IMR-90 (cell line): ENCODE results near the gene SYCP3. TPM values are rescaled to one million over a fixed set of nuclear protein-coding genes. Genes with fewer than 3 reads are reported as not detected.

Experiments used
- ATAC-seq: fragments of 200-7000 bp; cut with Tn5 transposase; 2 replicates; pipeline ENCODE4 v1.9.1; 2020; ENCODE audit warnings: low read depth, mild to moderate bottlenecking, moderate library complexity
- BruUV-seq: library from RNA; stranded (reverse); fragments of 400-500 nt; replicated peaks from 2 replicates; lab custom pipeline; 2021; lab: Mats Ljungman, UMichigan
- CTCF ChIA-PET: fragments of 300-600 bp; formaldehyde crosslinking; extraction: SDS; loops from one replicate; lab custom pipeline; 2021; ENCODE audit warnings: antibody characterized with exemption; lab: Yijun Ruan, JAX
- POLR2A ChIA-PET: fragments of 300-600 bp; sonication (Branson Sonifier 250); formaldehyde crosslinking; loops from one replicate; lab custom pipeline; 2022; ENCODE audit warnings: antibody characterized with exemption; ENCODE audit not compliant: unreplicated experiment; lab: Charles Lee
- DNase-seq: peaks from one replicate; pipeline ENCODE4 v3.0.0; 2013
- H2AFZ ChIP-seq: replicated peaks from 2 replicates; pipeline ENCODE3; 2013; ENCODE audit warnings: low read length, mild to moderate bottlenecking; ENCODE audit not compliant: poor library complexity
- H2AK5ac ChIP-seq: 2 replicates; pipeline ENCODE4 v1.6.1; 2013; ENCODE audit warnings: low read depth, low read length, inconsistent platforms
- H2AK9ac ChIP-seq: replicated peaks from 2 replicates; pipeline ENCODE3; 2013; ENCODE audit warnings: mild to moderate bottlenecking, low read depth, low read length, moderate library complexity; ENCODE audit not compliant: poor library complexity
- H2BK120ac ChIP-seq: 2 replicates; pipeline ENCODE4 v1.6.1; 2013; ENCODE audit warnings: low read depth, low read length, inconsistent platforms
- H2BK15ac ChIP-seq: 3 replicates; pipeline ENCODE4 v1.6.1; 2013; ENCODE audit warnings: low read depth, low read length, inconsistent platforms
- H2BK20ac ChIP-seq: 2 replicates; pipeline ENCODE4 v1.6.1; 2013; ENCODE audit warnings: low read depth, mild to moderate bottlenecking, inconsistent platforms, low read length, moderate library complexity
- H2BK5ac ChIP-seq: 2 replicates; pipeline ENCODE4 v1.6.1; 2013; ENCODE audit warnings: mild to moderate bottlenecking, low read depth, low read length, inconsistent platforms; ENCODE audit not compliant: poor library complexity, severe bottlenecking
- H3K14ac ChIP-seq: replicated peaks from 2 replicates; pipeline ENCODE4 v1.6.1; 2013; ENCODE audit warnings: low read depth, low read length, inconsistent platforms
- H3K18ac ChIP-seq: 2 replicates; pipeline ENCODE4 v1.6.1; 2013; ENCODE audit warnings: low read depth, low read length, control low read depth
- H3K23ac ChIP-seq: 2 replicates; pipeline ENCODE4 v1.6.1; 2013; ENCODE audit warnings: low read depth, low read length, inconsistent platforms
- H3K27ac ChIP-seq: 2 replicates; pipeline ENCODE4 v1.5.1; 2013; ENCODE audit warnings: mild to moderate bottlenecking, control low read depth, low read length; ENCODE audit not compliant: insufficient read depth
- H3K27me3 ChIP-seq: 2 replicates; pipeline ENCODE4 v1.6.1; 2013; ENCODE audit warnings: low read length; ENCODE audit not compliant: control insufficient read depth, insufficient read depth
- H3K36me3 ChIP-seq: 2 replicates; pipeline ENCODE4 v1.6.1; 2013; ENCODE audit warnings: low read length, mixed read lengths; ENCODE audit not compliant: control insufficient read depth, insufficient read depth
- H3K4ac ChIP-seq: 2 replicates; pipeline ENCODE4 v1.6.1; 2013; ENCODE audit warnings: low read depth, low read length, inconsistent platforms
- H3K4me1 ChIP-seq: 2 replicates; pipeline ENCODE4 v1.6.1; 2013; ENCODE audit warnings: low read length, mixed read lengths; ENCODE audit not compliant: control insufficient read depth, insufficient read depth
- H3K4me2 ChIP-seq: 2 replicates; pipeline ENCODE4 v1.6.1; 2013; ENCODE audit warnings: low read depth, mild to moderate bottlenecking, control low read depth, low read length, moderate library complexity
- H3K4me3 ChIP-seq: 2 replicates; pipeline ENCODE4 v1.5.1; 2013; ENCODE audit warnings: low read depth, mild to moderate bottlenecking, control low read depth, low read length, moderate library complexity; ENCODE audit not compliant: insufficient read depth
- H3K56ac ChIP-seq: 2 replicates; pipeline ENCODE4 v1.6.1; 2013; ENCODE audit warnings: low read length, inconsistent platforms; ENCODE audit not compliant: insufficient read depth; ENCODE audit errors: extremely low read depth
- H3K79me1 ChIP-seq, 2 experiments: 2 replicates each; pipeline ENCODE4 v1.6.1; 2013; ENCODE audit warnings: low read length in 2 of 2, inconsistent platforms in 1 of 2, low read depth in 1 of 2
- H3K9ac ChIP-seq: 2 replicates; pipeline ENCODE4 v1.6.1; 2013; ENCODE audit warnings: low read depth, low read length, control low read depth
- H3K9me1 ChIP-seq: 2 replicates; pipeline ENCODE4 v1.6.1; 2013; ENCODE audit warnings: low read length, inconsistent platforms; ENCODE audit not compliant: insufficient read depth
- H3K9me3 ChIP-seq: 2 replicates; pipeline ENCODE4 v1.6.1; 2013; ENCODE audit warnings: low read length; ENCODE audit not compliant: control insufficient read depth, insufficient read depth
- H4K20me1 ChIP-seq: 2 replicates; pipeline ENCODE4 v1.6.1; 2013; ENCODE audit warnings: low read length, inconsistent platforms; ENCODE audit not compliant: insufficient read depth
- H4K5ac ChIP-seq: 2 replicates; pipeline ENCODE4 v1.6.1; 2013; ENCODE audit warnings: mild to moderate bottlenecking, low read depth, low read length, control low read depth
- H4K8ac ChIP-seq, 2 experiments: 2 replicates each; pipeline ENCODE4 v1.6.1; 2013; ENCODE audit warnings: low read depth in 2 of 2, low read length in 2 of 2, control low read depth in 1 of 2, inconsistent platforms in 1 of 2
- H4K91ac ChIP-seq: 2 replicates; pipeline ENCODE4 v1.6.1; 2013; ENCODE audit warnings: low read depth, low read length, inconsistent platforms; ENCODE audit not compliant: insufficient read depth
- MXI1 ChIP-seq: IDR thresholded peaks from 2 replicates; pipeline ENCODE4 v1.6.1; 2012; ENCODE audit warnings: low read depth, mild to moderate bottlenecking, low read length, moderate library complexity, borderline replicate concordance
- POLR2A ChIP-seq: IDR thresholded peaks from 2 replicates; pipeline ENCODE4 v1.6.1; 2012; ENCODE audit warnings: mild to moderate bottlenecking, low read depth, low read length
- WGBS, 2 experiments: methylation state at CpG; one replicate each; pipeline versions ENCODE4 v1.1.5 to v1.1.7; 2013; ENCODE audit warnings: missing lambda C conversion rate in 2 of 2; ENCODE audit not compliant: insufficient read length in 1 of 2; ENCODE audit errors: extremely low coverage in 2 of 2; 5-methylcytosine and 5-hydroxymethylcytosine counted together
- dilution Hi-C: fragments of 300-500 bp; cut with HindIII; formaldehyde crosslinking; loops from one replicate; pipeline ENCODE4 v1.14.3; 2018; ENCODE audit warnings: low sequenced_read_pairs; ENCODE audit not compliant: unreplicated experiment
- in situ Hi-C: fragments of 300-500 bp; cut with MboI; formaldehyde crosslinking; loops from 3 replicates; pipeline ENCODE4 v1.14.3; 2019; ENCODE audit warnings: low sequenced_read_pairs, inconsistent platforms, mixed read lengths
- intact Hi-C: fragments of 100-400 bp; cut with micrococcal nuclease; formaldehyde crosslinking; loops from 2 replicates; pipeline ENCODE4 v1.10.0; 2022
- polyA plus RNA-seq, 3 experiments: library from polyadenylated mRNA; depleted of rRNA; stranded (reverse); fragments of >200 nt; gene quantifications; 2 replicates each; pipeline ENCODE4 v1.2.3, GENCODE V29; 2012; ENCODE audit warnings: low replicate concordance in 1 of 3
- total RNA-seq: library from RNA; depleted of rRNA; stranded (reverse); fragments of >200 nt; gene quantifications from 2 replicates; pipeline ENCODE4 v1.2.3, GENCODE V29; 2012

SYCP3 gene
- total and polyA plus RNA-seq, 2 of the 4 experiments (the other 2 are of a cell fraction), result 0.07 TPM; not detected in 1

- POLR2A ChIA-PET, result no interaction called here
- H3K4me1 ChIP-seq, result no peaks in the 10 kb centered on the region
- DNase-seq (no peak), ATAC-seq (no peak)
- H4K91ac ChIP-seq, result no peak overlapping the region
- no peak overlapping the region for H2BK15ac ChIP-seq
- no peaks in the 10 kb centered on the region; the same call in 1 of the 2 replicates for H3K9me1 ChIP-seq
- H3K9me3 ChIP-seq, result no peaks in the 10 kb centered on the region
- no peak overlapping the region for H2AK5ac ChIP-seq
- H3K27ac ChIP-seq, result no peak overlapping the region
- H3K4me2 ChIP-seq, result no peak overlapping the region
- H3K14ac ChIP-seq, result no peak overlapping the region
- no peak overlapping the region for H4K5ac ChIP-seq
- no peak overlapping the region for H4K8ac ChIP-seq
- WGBS, 2 experiments, result no CpG with 5 or more reads among the region's 4 CpGs
- H3K9ac ChIP-seq, result no peak overlapping the region
- no peaks in the 10 kb centered on the region for H4K20me1 ChIP-seq
- BruUV-seq, result no TSS peak
- intact Hi-C loops, result loop anchor here (5.0 kb wide), 1 partner anchor 269 kb away; no protein-coding TSS in a partner anchor
- no peak overlapping the region for H3K4me3 ChIP-seq
- H3K56ac ChIP-seq, result no peak overlapping the region
- H3K36me3 ChIP-seq, result peaks cover 11% of the 10 kb centered on the region
- H2BK5ac ChIP-seq, result no peak overlapping the region
- no peak overlapping the region for H2BK20ac ChIP-seq
- TF ChIP-seq MXI1 (no peak), POLR2A (no peak)
- no peak overlapping the region for H2AK9ac ChIP-seq
- in situ Hi-C loops, result loop anchor here (10.0 kb wide), 1 partner anchor 347 kb away; no protein-coding TSS in a partner anchor
- H3K27me3 ChIP-seq, result no peaks in the 10 kb centered on the region
- H3K79me1 ChIP-seq, result no peaks in the 10 kb centered on the region
- no peak overlapping the region for H3K4ac ChIP-seq
- no peak overlapping the region for H3K23ac ChIP-seq
- no peak overlapping the region for H2BK120ac ChIP-seq
- dilution Hi-C loops, result no loop called here
- H2AFZ ChIP-seq, result no peak overlapping the region
- CTCF ChIA-PET, result interaction anchor here (0.6 kb wide), 1 partner anchor 128 kb away, joined by 3 read pairs; no protein-coding TSS in a partner anchor
- no peak overlapping the region for H3K18ac ChIP-seq
Measured at GRCh38 chr12:101761781-101762180, 22.5 kb upstream of the SYCP3 start.
